ENCODE measurements around the gene KRTAP9-6.

The KRTAP9-6 gene

DNA sequence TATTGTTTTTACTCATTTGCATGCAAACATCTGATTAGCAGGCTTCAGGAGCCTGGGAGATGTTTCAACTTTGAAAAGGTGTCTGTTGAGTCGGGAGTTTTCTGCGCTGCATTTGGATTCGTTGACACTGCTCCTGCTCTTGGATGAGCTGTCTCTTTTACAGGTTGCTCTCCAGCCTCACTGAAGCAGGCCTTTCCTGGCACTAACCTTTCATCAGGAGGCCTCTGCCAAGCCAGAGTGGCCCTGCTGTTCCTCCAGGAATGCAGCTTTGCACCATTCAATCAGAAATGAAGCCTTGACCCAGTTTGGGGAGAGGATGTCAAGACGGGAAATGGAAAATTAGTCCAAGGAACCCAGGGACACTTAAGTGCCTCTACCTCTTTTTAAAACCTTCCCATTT lies 37.8 kb downstream of the KRTAP9-6 start:
- Histone ChIP-seq H3K4me3 (no peak overlapping the region), H3K4me1 (peaks cover 0 to 6% (median 0%) of the 10 kb centered on the region in 4 donors), H3K27me3 (peaks cover 0 to 7% of the 10 kb centered on the region in 2 donors), H3K27ac (no peak overlapping the region), H3K9me3 (no peaks in the 10 kb centered on the region), H3K36me3 (no peaks in the 10 kb centered on the region)
- no peak for DNase-seq
- TF ChIP-seq, protein P1, sequence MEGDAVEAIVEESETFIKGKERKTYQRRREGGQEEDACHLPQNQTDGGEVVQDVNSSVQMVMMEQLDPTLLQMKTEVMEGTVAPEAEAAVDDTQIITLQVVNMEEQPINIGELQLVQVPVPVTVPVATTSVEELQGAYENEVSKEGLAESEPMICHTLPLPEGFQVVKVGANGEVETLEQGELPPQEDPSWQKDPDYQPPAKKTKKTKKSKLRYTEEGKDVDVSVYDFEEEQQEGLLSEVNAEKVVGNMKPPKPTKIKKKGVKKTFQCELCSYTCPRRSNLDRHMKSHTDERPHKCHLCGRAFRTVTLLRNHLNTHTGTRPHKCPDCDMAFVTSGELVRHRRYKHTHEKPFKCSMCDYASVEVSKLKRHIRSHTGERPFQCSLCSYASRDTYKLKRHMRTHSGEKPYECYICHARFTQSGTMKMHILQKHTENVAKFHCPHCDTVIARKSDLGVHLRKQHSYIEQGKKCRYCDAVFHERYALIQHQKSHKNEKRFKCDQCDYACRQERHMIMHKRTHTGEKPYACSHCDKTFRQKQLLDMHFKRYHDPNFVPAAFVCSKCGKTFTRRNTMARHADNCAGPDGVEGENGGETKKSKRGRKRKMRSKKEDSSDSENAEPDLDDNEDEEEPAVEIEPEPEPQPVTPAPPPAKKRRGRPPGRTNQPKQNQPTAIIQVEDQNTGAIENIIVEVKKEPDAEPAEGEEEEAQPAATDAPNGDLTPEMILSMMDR (IDR thresholded peaks at IDR 0.05), result no peak
- intact Hi-C loops (cut with DNase I; ENCODE audit: low total_unique reads), result no loop called here

DNA sequence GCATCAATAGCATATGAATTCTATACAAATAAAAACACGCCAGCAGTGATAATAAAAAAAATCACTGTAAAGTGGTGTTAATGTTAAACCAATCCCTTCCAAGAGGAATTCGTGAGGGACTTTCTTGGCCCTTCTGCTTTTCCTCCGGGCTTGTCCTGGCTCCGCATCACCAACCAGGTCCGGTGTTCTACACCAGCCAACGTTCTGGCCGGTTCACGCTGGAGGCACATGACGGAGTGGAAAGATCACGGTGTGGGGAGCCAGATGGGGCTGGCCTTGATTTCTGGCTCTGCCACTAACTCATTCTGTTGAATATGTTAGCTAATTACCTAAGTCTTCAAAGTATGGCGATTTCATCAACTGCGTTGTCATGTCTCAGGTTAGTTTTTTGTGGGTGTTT lies 38.9 kb downstream of the KRTAP9-6 start:
- Histone ChIP-seq H3K4me1 (peaks cover 0 to 12% (median 0%) of the 10 kb centered on the region in 4 donors), H3K27me3 (peaks cover 0 to 14% of the 10 kb centered on the region in 2 donors), H3K4me3 (no peak overlapping the region), H3K27ac (no peak overlapping the region), H3K9me3 (no peaks in the 10 kb centered on the region), H3K36me3 (no peaks in the 10 kb centered on the region)
- intact Hi-C loops (cut with DNase I; ENCODE audit: low total_unique reads), result no loop called here
- TF ChIP-seq, protein P1 (IDR thresholded peaks at IDR 0.05), result no peak
- no peak for DNase-seq

GRCh38 chr17:41307647-41308046 lies 42.5 kb downstream of the KRTAP9-6 start:
- H3K4me1 ChIP-seq, result peaks cover 0 to 9% (median 0%) of the 10 kb centered on the region in 4 donors
- peaks cover 0 to 16% of the 10 kb centered on the region in 2 donors for H3K27me3 ChIP-seq
- TF ChIP-seq, protein P1 (IDR thresholded peaks at IDR 0.05), result no peak
- intact Hi-C loops (cut with DNase I; ENCODE audit: low total_unique reads), result no loop called here
- no peaks in the 10 kb centered on the region for H3K36me3 ChIP-seq
- H3K27ac ChIP-seq, result no peak overlapping the region
- DNase-seq, result no peak
- H3K4me3 ChIP-seq, result no peak overlapping the region
- no peaks in the 10 kb centered on the region for H3K9me3 ChIP-seq

GRCh38 chr17:41308251-41308917 lies 43.2 kb downstream of the KRTAP9-6 start:
- peaks cover 0 to 8% (median 0%) of the 10 kb centered on the region in 4 donors for H3K4me1 ChIP-seq
- intact Hi-C loops (cut with DNase I; ENCODE audit: low total_unique reads), result no loop called here
- DNase-seq, result no peak
- H3K4me3 ChIP-seq, result no peak overlapping the region
- H3K36me3 ChIP-seq, result no peaks in the 10 kb centered on the region
- no peaks in the 10 kb centered on the region for H3K9me3 ChIP-seq
- no peak overlapping the region for H3K27ac ChIP-seq
- peaks cover 0 to 16% of the 10 kb centered on the region in 2 donors for H3K27me3 ChIP-seq
- TF ChIP-seq, protein P1 (IDR thresholded peaks at IDR 0.05), result no peak

- Histone ChIP-seq H3K4me1 (peaks cover 0 to 8% (median 0%) of the 10 kb centered on the region in 4 donors), H3K27ac (no peak within 1 kb of the TSS), H3K4me3 (no peak within 1 kb of the TSS), H3K36me3 (no peaks in the 10 kb centered on the region), H3K9me3 (no peaks in the 10 kb centered on the region), H3K27me3 (peaks cover 0 to 16% of the 10 kb centered on the region in 2 donors)
- intact Hi-C loops (cut with DNase I; ENCODE audit: low total_unique reads), result no loop called here
- DNase-seq, result no peak
- TF ChIP-seq, protein P1 (IDR thresholded peaks at IDR 0.05), result no peak
Measured at GRCh38 chr17:41308918-41309359, 43.8 kb downstream of the KRTAP9-6 start, which contains the start of gene KRTAP16-1. Gene KRTAP16-1, minus strand, starts transcription at chr17:41309309. Its CDS starts 56 bp downstream, at chr17:41309253.
